OCI-LY1 (cell line): ENCODE data around the gene ZNF569.

Experiments
- CTCF ChIP-seq: fragments of 200-600 bp; sonication (generic), shearing (Covaris generic); IDR thresholded peaks from 2 replicates; pipeline ENCODE4 v1.5.1; 2017; ENCODE audit warnings: mild to moderate bottlenecking, antibody characterized with exemption, low read length, moderate library complexity, mixed read lengths
- EZH2 ChIP-seq: fragments of 200-600 bp; sonication (generic), shearing (Covaris generic); IDR thresholded peaks from 2 replicates; pipeline ENCODE4 v1.8.0; 2017; ENCODE audit warnings: borderline replicate concordance, mixed run types, mild to moderate bottlenecking, antibody characterized with exemption, low read length, moderate library complexity, mixed read lengths

- TF ChIP-seq EZH2, result no peak
- TF ChIP-seq CTCF, result no peak
These were observed 38.7 kb upstream of the ZNF569 start for GRCh38 chr19:37505958-37506386.
